GM12872 (cell line): ENCODE measurements around the gene MRPL20.

Source experiments
- TF ChIP-seq, protein P1 (sequence below): IDR thresholded peaks from 3 replicates; pipeline ENCODE4 v1.5.1; 2011; ENCODE audit warnings: low read depth, mild to moderate bottlenecking, low read length, moderate library complexity; ENCODE audit not compliant: insufficient read depth

MRPL20 gene

DNA sequence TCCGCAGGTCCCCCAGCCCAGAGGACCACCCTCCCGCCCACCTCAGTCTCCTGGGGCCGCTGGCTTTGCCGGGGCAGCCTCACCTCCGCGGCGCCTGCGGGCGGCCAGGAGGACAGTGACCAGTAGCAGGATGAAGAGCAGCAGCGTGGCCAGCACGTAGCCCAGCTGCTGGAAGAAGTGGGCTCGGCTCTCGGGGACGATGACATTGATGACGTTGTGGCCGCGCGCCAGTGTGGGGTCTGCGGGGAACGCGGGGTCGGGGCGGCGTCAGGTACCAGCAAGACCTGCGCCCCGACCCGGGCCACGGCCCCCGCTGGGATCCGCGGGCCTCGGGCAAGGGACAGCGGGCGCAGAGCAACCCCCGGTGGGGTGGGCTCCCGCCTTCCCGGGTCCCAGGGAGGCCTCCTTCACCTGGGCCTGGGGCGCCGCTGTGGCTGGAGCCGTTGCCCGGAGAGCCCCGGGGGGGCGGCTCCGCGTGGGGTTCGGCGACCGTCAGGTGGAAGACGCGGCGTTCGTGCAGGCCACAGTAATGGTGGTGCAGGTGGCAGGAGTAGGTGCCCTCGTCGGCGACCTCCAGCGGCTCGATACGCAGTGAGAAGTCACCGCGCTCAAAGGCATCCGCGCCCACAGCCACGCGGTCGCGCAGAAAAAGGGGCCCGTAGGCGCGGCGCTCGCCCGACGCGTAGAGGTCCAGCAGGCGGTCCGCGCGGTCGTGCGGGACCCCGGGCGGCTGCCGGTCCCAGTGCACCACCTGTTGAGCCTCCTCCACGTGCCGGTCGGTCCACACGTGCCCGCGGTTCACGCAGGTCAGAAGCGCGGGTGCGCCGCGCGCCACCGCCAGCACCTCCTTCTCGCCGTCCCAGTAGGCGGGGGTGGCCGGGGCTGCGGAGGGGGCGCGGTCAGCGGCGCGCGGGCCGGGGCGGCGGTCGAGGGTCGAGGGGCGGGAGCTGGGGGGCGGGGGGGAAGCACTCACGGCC, 52.5 kb downstream of the MRPL20 start:
- TF ChIP-seq, protein P1, sequence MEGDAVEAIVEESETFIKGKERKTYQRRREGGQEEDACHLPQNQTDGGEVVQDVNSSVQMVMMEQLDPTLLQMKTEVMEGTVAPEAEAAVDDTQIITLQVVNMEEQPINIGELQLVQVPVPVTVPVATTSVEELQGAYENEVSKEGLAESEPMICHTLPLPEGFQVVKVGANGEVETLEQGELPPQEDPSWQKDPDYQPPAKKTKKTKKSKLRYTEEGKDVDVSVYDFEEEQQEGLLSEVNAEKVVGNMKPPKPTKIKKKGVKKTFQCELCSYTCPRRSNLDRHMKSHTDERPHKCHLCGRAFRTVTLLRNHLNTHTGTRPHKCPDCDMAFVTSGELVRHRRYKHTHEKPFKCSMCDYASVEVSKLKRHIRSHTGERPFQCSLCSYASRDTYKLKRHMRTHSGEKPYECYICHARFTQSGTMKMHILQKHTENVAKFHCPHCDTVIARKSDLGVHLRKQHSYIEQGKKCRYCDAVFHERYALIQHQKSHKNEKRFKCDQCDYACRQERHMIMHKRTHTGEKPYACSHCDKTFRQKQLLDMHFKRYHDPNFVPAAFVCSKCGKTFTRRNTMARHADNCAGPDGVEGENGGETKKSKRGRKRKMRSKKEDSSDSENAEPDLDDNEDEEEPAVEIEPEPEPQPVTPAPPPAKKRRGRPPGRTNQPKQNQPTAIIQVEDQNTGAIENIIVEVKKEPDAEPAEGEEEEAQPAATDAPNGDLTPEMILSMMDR: no peak

DNA sequence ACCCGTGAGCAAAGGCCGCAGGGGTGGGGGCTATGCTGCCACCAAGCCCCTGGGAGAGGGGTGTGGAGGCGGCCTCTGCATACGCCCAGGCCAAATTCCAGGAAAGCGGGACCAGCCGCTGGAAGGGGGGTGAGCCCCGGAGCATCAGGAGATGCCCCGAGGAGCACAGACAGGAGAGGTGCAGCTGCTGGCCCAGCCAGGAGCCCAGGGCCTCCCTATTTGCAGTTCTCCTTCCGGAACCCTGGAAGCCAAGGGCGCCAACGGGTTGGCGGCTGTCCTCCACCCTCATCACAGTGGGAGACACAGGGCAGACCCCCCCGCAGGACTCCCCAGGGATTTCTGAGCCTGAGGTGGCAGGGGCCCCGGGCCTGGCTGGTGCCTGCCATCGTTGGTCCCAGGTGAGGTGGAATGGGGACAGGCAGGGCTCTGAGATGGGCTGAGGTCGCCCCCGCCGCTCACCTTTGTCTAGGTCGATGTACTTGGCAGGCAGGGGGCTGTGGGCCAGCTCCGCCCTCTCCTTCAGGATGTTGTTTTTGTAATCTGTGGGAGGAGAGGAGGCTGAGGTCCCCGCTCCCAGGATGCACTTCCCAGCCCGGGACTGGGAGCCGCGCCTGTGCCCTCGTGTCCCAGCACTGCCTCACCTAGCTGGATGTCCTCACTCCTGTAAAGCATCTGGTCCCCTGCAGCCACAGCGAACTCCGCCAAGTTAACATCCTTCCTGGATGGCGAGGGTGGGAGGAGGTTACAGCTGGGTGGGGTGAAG, 53.5 kb downstream of the MRPL20 start:
- TF ChIP-seq, protein P1: no peak

DNA sequence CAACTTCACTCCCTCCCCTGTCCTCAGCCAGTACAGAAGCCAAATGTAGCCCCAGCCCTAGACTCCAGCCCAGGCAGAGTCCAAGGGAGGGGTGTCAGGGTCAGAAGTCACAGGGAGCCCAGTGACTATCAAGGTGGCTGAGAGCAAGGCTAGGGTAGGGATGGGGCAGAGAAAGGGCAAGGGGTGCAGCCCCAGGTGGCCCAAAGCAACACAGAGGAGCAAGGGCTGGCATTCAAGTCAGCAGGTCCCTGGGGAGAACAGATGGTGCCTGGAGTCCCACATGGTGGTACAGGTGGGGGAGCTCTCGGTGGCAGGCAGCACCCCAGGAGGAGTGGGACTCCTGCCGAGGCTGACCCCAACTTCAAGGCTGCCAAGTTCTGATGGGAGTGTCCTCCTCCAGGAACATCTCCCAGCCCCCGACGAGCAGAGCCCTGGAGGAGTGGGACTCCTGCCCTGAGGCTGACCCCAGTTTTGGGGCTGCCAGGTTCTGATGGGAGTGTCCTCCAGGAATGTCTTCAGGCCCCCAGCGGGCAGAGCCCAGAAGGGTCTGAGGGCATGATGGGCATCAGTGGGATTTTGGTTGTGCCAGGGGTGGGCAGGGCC, 54.2 kb downstream of the MRPL20 start:
- TF ChIP-seq, protein P1: no peak
